Smooth muscle cell (in vitro differentiated cells): ENCODE measurements around the gene CCDC92. TPM values are rescaled to one million over a fixed set of nuclear protein-coding genes. Genes with fewer than 3 reads are reported as not detected.

Source experiments
- DNase-seq: peaks from one replicate; lab custom pipeline; 2025; ENCODE audit not compliant: unreplicated experiment; lab: John Stamatoyannopoulos, UW
- H2AFZ ChIP-seq: fragments of 200-600 bp; sonication (generic); 2 replicates; pipeline ENCODE4 v1.6.0; 2016; ENCODE audit warnings: antibody characterized with exemption, low read depth, mild to moderate bottlenecking
- H3F3A ChIP-seq: fragments of 200-600 bp; sonication (generic); 2 replicates; pipeline ENCODE4 v1.6.0; 2017; ENCODE audit warnings: antibody characterized with exemption, low read depth
- H3K27ac ChIP-seq: fragments of 200-600 bp; sonication (generic); 2 replicates; pipeline ENCODE4 v1.5.1; 2016; ENCODE audit warnings: low read depth, mild to moderate bottlenecking
- H3K27me3 ChIP-seq: fragments of 200-600 bp; sonication (generic); 2 replicates; pipeline ENCODE4 v1.6.1; 2016; ENCODE audit warnings: low read depth, mild to moderate bottlenecking
- H3K36me3 ChIP-seq: fragments of 200-600 bp; sonication (generic); 2 replicates; pipeline ENCODE4 v1.5.1; 2016; ENCODE audit warnings: low read depth
- H3K4me1 ChIP-seq: fragments of 200-600 bp; sonication (generic); 2 replicates; pipeline ENCODE4 v1.5.1; 2016; ENCODE audit warnings: low read depth
- H3K4me2 ChIP-seq: fragments of 200-600 bp; sonication (generic); 2 replicates; pipeline ENCODE4 v1.6.0; 2016; ENCODE audit warnings: mild to moderate bottlenecking
- H3K4me3 ChIP-seq: fragments of 200-600 bp; sonication (generic); 2 replicates; pipeline ENCODE4 v1.5.1; 2016; ENCODE audit warnings: mild to moderate bottlenecking
- H3K79me2 ChIP-seq: fragments of 200-600 bp; sonication (generic); 2 replicates; pipeline ENCODE4 v1.6.0; 2016; ENCODE audit warnings: low read depth, mild to moderate bottlenecking
- H3K9ac ChIP-seq: fragments of 200-600 bp; sonication (generic); 2 replicates; pipeline ENCODE4 v1.6.0; 2016; ENCODE audit warnings: low read depth
- H3K9me3 ChIP-seq: fragments of 200-600 bp; sonication (generic); replicated peaks from 2 replicates; pipeline ENCODE4 v1.5.1; 2016; ENCODE audit warnings: low read depth
- H4K20me1 ChIP-seq: fragments of 200-600 bp; sonication (generic); 2 replicates; pipeline ENCODE4 v1.6.0; 2016; ENCODE audit warnings: low read depth
- WGBS: methylation state at CpG from one replicate; pipeline ENCODE4 v1.1.7; 2016; ENCODE audit warnings: low lambda C conversion rate; 5-methylcytosine and 5-hydroxymethylcytosine counted together
- polyA plus RNA-seq: library from polyadenylated mRNA; unstranded; fragments of >200 nt; fragmentation: Nextera tagmentation; extraction: Ambion mirVana; gene quantifications from 2 replicates; pipeline ENCODE4 v1.2.1, GENCODE V29; 2016
- total RNA-seq: library from RNA; depleted of rRNA; stranded (reverse); fragments of >200 nt; gene quantifications from 2 replicates; pipeline ENCODE4 v1.2.3, GENCODE V29; 2014
- TF ChIP-seq, protein P1 (sequence below): fragments of 200-600 bp; sonication (generic); IDR thresholded peaks from 2 replicates; pipeline ENCODE4 v1.5.1; 2017; ENCODE audit warnings: borderline replicate concordance, mild to moderate bottlenecking, antibody characterized with exemption; ENCODE audit not compliant: insufficient read depth, poor library complexity, severe bottlenecking

The CCDC92 gene
- total and polyA plus RNA-seq, 2 experiments from 2014 or later: 17.4 to 68.2 TPM

DNA sequence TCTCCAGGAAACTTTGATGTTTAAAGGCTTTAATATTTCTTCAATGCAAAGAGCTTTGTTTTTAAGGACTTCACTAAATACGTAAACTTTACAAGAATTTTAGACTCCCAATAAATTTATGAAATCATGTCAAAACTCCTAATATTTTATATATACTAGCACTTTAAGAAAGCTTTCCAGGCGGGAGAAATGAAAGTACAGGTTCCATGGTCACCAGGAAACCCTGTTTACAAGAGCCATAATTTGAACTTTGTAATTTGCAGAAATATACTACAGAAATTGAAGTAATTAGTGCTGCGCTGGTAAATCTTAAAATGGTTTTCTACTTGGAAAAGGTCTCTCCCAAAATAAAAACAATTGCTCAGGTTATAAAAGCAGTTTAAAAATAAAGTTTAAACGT, 8.8 kb downstream of the CCDC92 start:
- H3K36me3 ChIP-seq: no peaks in the 10 kb centered on the region
- H3K9me3 ChIP-seq: no peaks in the 10 kb centered on the region
- no peaks in the 10 kb centered on the region for H3K4me1 ChIP-seq
- peaks cover 94% of the 10 kb centered on the region for H4K20me1 ChIP-seq
- no peak overlapping the region for H2AFZ ChIP-seq
- no peak for DNase-seq
- H3K9ac ChIP-seq: no peak overlapping the region
- H3K27me3 ChIP-seq: no peaks in the 10 kb centered on the region
- H3K27ac ChIP-seq: no peak overlapping the region
- WGBS: 96% methylated on average over 4 of the region's 4 CpGs
- peaks cover 47% of the 10 kb centered on the region for H3K79me2 ChIP-seq
- no peak overlapping the region for H3K4me3 ChIP-seq
- no peaks in the 10 kb centered on the region for H3F3A ChIP-seq
- TF ChIP-seq, protein P1, sequence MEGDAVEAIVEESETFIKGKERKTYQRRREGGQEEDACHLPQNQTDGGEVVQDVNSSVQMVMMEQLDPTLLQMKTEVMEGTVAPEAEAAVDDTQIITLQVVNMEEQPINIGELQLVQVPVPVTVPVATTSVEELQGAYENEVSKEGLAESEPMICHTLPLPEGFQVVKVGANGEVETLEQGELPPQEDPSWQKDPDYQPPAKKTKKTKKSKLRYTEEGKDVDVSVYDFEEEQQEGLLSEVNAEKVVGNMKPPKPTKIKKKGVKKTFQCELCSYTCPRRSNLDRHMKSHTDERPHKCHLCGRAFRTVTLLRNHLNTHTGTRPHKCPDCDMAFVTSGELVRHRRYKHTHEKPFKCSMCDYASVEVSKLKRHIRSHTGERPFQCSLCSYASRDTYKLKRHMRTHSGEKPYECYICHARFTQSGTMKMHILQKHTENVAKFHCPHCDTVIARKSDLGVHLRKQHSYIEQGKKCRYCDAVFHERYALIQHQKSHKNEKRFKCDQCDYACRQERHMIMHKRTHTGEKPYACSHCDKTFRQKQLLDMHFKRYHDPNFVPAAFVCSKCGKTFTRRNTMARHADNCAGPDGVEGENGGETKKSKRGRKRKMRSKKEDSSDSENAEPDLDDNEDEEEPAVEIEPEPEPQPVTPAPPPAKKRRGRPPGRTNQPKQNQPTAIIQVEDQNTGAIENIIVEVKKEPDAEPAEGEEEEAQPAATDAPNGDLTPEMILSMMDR: no peak
- H3K4me2 ChIP-seq: no peak overlapping the region

DNA sequence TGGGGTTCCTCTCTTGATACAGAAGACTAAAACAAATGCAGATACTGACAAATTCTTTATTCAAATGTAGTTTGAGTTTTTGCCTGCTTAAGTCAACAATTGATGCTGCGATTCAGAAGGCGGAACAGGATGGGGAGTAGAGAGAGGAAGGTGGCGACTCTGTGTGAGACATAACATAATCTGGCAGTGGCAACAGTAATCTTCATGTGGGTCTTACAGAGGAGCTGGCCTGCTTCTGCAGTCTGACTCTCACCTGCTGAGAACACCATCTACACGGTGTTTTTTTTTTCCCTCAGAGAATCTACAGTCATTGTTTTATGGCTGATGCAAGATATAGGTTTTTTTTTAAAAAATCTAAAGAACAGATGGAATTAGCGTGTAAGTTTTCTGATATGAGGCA, 10.1 kb downstream of the CCDC92 start:
- no peak overlapping the region for H2AFZ ChIP-seq
- TF ChIP-seq, protein P1: no peak
- H3K79me2 ChIP-seq: peaks cover 35% of the 10 kb centered on the region
- no peaks in the 10 kb centered on the region for H3K9me3 ChIP-seq
- no peaks in the 10 kb centered on the region for H3K27me3 ChIP-seq
- no peak overlapping the region for H3K9ac ChIP-seq
- H3K27ac ChIP-seq: no peak overlapping the region
- H3K4me3 ChIP-seq: no peak overlapping the region
- H3F3A ChIP-seq: no peaks in the 10 kb centered on the region
- H3K4me2 ChIP-seq: no peak overlapping the region
- H3K4me1 ChIP-seq: no peaks in the 10 kb centered on the region
- 88% methylated on average over 5 of the region's 5 CpGs for WGBS
- H3K36me3 ChIP-seq: no peaks in the 10 kb centered on the region
- DNase-seq: no peak
- H4K20me1 ChIP-seq: peaks cover 93% of the 10 kb centered on the region

DNA sequence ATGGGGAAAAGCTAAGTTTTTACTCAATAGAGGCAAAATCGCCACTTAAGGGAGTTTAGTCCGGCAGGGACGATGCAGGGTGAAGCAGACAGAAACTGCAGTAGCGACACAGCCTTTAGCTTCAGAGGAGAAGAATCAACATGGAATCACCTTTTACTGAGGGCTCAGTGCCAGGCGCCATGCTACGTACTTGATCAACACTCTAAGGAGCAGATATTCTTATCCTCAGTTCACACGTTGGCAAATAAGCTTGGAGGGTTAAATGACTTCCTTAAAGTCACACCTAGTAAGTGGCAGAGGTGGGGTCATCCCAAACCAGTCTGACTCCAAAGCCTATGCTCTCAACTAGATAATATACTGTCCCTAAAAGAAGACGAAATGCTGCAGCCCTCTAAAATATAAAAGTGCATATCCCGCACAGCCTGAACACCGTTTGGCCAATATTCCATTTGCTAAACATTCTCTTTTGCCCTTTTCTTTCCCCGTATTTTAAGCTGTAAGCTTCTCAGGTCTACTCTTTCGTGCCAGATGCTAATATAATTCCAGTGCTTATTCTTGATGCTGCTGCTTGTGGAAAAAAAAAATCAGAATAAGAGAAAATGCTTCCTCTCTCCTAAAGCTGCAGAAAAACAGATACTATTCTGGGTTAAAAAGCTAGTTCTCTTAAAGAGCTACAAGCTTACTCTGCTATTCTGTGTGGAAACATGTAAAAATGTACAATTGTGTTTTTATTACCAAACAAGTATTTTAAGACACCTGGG, 10.9 kb downstream of the CCDC92 start:
- Histone ChIP-seq H3K4me1 (no peaks in the 10 kb centered on the region), H3K79me2 (peaks cover 29% of the 10 kb centered on the region), H3K4me3 (no peak overlapping the region), H4K20me1 (peaks cover 92% of the 10 kb centered on the region), H3K9ac (no peak overlapping the region), H3F3A (no peaks in the 10 kb centered on the region), H2AFZ (no peak overlapping the region), H3K27me3 (no peaks in the 10 kb centered on the region), H3K36me3 (no peaks in the 10 kb centered on the region), H3K27ac (no peak overlapping the region), H3K4me2 (no peak overlapping the region), H3K9me3 (no peaks in the 10 kb centered on the region)
- 89% methylated on average over 12 of the region's 12 CpGs for WGBS
- no peak for DNase-seq
- TF ChIP-seq, protein P1: no peak

DNA sequence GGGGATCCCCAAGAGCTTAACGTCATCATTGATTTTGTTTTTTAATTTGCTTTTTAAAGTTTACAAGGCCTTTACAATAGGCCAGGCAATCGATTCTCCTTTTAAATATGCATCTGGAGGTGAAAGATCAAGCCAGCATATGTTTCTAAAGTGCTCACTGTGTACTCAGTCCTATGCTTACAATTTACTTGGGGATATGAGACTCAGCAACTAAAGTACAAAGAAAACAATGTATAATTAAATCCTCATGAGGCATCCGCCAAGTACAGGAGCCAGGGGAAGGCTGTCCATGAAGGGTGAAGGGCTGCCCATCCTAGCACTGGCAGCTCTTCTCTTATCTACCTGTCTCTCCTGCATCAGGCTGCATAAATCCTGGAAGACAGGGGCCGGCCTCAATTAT, 11.8 kb downstream of the CCDC92 start:
- no peaks in the 10 kb centered on the region for H3K36me3 ChIP-seq
- WGBS: 89% methylated on average over 4 of the region's 4 CpGs
- H3F3A ChIP-seq: no peaks in the 10 kb centered on the region
- no peaks in the 10 kb centered on the region for H3K9me3 ChIP-seq
- H3K27ac ChIP-seq: no peak overlapping the region
- DNase-seq: no peak
- H3K79me2 ChIP-seq: peaks cover 32% of the 10 kb centered on the region
- no peak overlapping the region for H2AFZ ChIP-seq
- H3K27me3 ChIP-seq: no peaks in the 10 kb centered on the region
- TF ChIP-seq, protein P1: no peak
- H3K4me3 ChIP-seq: no peak overlapping the region
- no peaks in the 10 kb centered on the region for H3K4me1 ChIP-seq
- peaks cover 89% of the 10 kb centered on the region for H4K20me1 ChIP-seq
- no peak overlapping the region for H3K9ac ChIP-seq
- no peak overlapping the region for H3K4me2 ChIP-seq
